A673 (cell line): Measurements from ENCODE around the gene BEST2.

Experiments
- CTCF ChIP-seq: fragments of 300-800, 200-600 bp; sonication (generic); conservative IDR thresholded peaks from 2 replicates; pipeline ENCODE4 v1.5.1; 2017; ENCODE audit warnings: low read depth, mild to moderate bottlenecking, antibody characterized with exemption, low read length, moderate library complexity, mixed read lengths
- EZH2 ChIP-seq: fragments of 200-600 bp; sonication (generic); IDR thresholded peaks from 2 replicates; pipeline ENCODE4 v1.6.1; 2017; ENCODE audit warnings: borderline replicate concordance, low read depth, mild to moderate bottlenecking, mixed read lengths, antibody characterized with exemption, low read length; ENCODE audit not compliant: poor library complexity, severe bottlenecking

- no peak for TF ChIP-seq CTCF
- no peak for TF ChIP-seq EZH2
Observed at GRCh38 chr19:12705169-12705568, 46.4 kb upstream of the BEST2 start.
